HepG2 (cell line): ENCODE data around the gene CCDC106. TPM values are rescaled to one million over a fixed set of nuclear protein-coding genes. Genes with fewer than 3 reads are reported as not detected.

Source experiments
- ARID4A ChIP-seq: sonication (generic); formaldehyde crosslinking; IDR thresholded peaks from 2 replicates; pipeline ENCODE4 v1.5.0; 2020; ENCODE audit warnings: mild to moderate bottlenecking, missing genetic modification reagents, borderline replicate concordance
- ATM ChIP-seq: fragments of 450-650 bp; IDR thresholded peaks from 2 replicates; pipeline ENCODE4 v1.7.1; 2017; ENCODE audit warnings: mild to moderate bottlenecking, borderline replicate concordance
- DBP ChIP-seq: sonication (generic); formaldehyde crosslinking; IDR thresholded peaks from 2 replicates; pipeline ENCODE4 v1.4.0; 2020; ENCODE audit warnings: missing genetic modification reagents; ENCODE audit errors: not compliant biosample characterization
- FOXJ3 ChIP-seq: sonication (generic); formaldehyde crosslinking; IDR thresholded peaks from 2 replicates; pipeline ENCODE4 v1.4.0; 2020; ENCODE audit warnings: missing genetic modification reagents, mild to moderate bottlenecking, borderline replicate concordance
- GTF2F1 ChIP-seq: fragments of 150-350 bp; IDR thresholded peaks from 2 replicates; pipeline ENCODE4 v1.6.1; 2014; ENCODE audit warnings: low read length
- HHEX ChIP-seq: IDR thresholded peaks from 2 replicates; pipeline ENCODE4 v1.6.1; 2016; ENCODE audit warnings: control low read depth
- MTA3 ChIP-seq: sonication (generic); formaldehyde crosslinking; IDR thresholded peaks from 2 replicates; pipeline ENCODE4 v1.4.0; 2020; ENCODE audit warnings: missing genetic modification reagents
- NFYC ChIP-seq: IDR thresholded peaks from 2 replicates; pipeline ENCODE4 v1.6.1; 2016; ENCODE audit warnings: missing genetic modification reagents, missing compliant biosample characterization
- NR0B2 ChIP-seq: sonication (generic); formaldehyde crosslinking; IDR thresholded peaks from 2 replicates; pipeline ENCODE4 v1.4.0; 2020; ENCODE audit warnings: mild to moderate bottlenecking, missing genetic modification reagents
- SMAD3 ChIP-seq: sonication (generic); formaldehyde crosslinking; IDR thresholded peaks from 2 replicates; pipeline ENCODE4 v1.4.0; 2020; ENCODE audit warnings: missing genetic modification reagents
- SMARCC2 ChIP-seq: fragments of 450-650 bp; IDR thresholded peaks from 2 replicates; pipeline ENCODE4 v1.6.1; 2017; ENCODE audit warnings: antibody characterized with exemption, mild to moderate bottlenecking
- TBX3 ChIP-seq: fragments of 450-650 bp; IDR thresholded peaks from 2 replicates; pipeline ENCODE4 v1.6.1; 2017; ENCODE audit warnings: antibody characterized with exemption, mild to moderate bottlenecking, inconsistent platforms, borderline replicate concordance
- ZBTB42 ChIP-seq: sonication (generic); formaldehyde crosslinking; IDR thresholded peaks from 2 replicates; pipeline ENCODE4 v1.5.0; 2020; ENCODE audit warnings: mild to moderate bottlenecking, missing genetic modification reagents
- ZFP62 ChIP-seq: sonication (generic); formaldehyde crosslinking; IDR thresholded peaks from 2 replicates; pipeline ENCODE4 v1.4.0; 2020; ENCODE audit warnings: missing genetic modification reagents
- ZMYM2 ChIP-seq: sonication (generic); formaldehyde crosslinking; IDR thresholded peaks from 2 replicates; pipeline ENCODE4 v1.8.0; 2022; ENCODE audit warnings: mild to moderate bottlenecking, missing genetic modification reagents
- ZNF230 ChIP-seq: sonication (generic); formaldehyde crosslinking; IDR thresholded peaks from 2 replicates; pipeline ENCODE4 v1.4.0; 2020; ENCODE audit warnings: mild to moderate bottlenecking, missing genetic modification reagents
- ZNF235 ChIP-seq: sonication (generic); formaldehyde crosslinking; IDR thresholded peaks from 2 replicates; pipeline ENCODE4 v1.8.1; 2023; ENCODE audit warnings: mild to moderate bottlenecking, missing genetic modification reagents, borderline replicate concordance
- ZNF3 ChIP-seq: IDR thresholded peaks from 2 replicates; pipeline ENCODE4 v1.7.0; 2017; ENCODE audit warnings: inconsistent platforms
- ZNF329 ChIP-seq: sonication (generic); formaldehyde crosslinking; IDR thresholded peaks from 2 replicates; pipeline ENCODE4 v1.9.0; 2021; ENCODE audit warnings: low read depth, mild to moderate bottlenecking, missing genetic modification reagents
- ZNF430 ChIP-seq: sonication (generic); formaldehyde crosslinking; IDR thresholded peaks from 2 replicates; pipeline ENCODE4 v1.9.0; 2021; ENCODE audit warnings: mild to moderate bottlenecking, missing genetic modification reagents
- ZNF710 ChIP-seq: sonication (generic); formaldehyde crosslinking; IDR thresholded peaks from 2 replicates; pipeline ENCODE4 v1.5.0; 2020; ENCODE audit warnings: mild to moderate bottlenecking, missing genetic modification reagents, borderline replicate concordance
- ZNF780A ChIP-seq: sonication (generic); formaldehyde crosslinking; IDR thresholded peaks from 2 replicates; pipeline ENCODE4 v1.8.0; 2022; ENCODE audit warnings: mild to moderate bottlenecking, missing genetic modification reagents, moderate library complexity
- ZSCAN12 ChIP-seq: sonication (generic); formaldehyde crosslinking; IDR thresholded peaks from 2 replicates; pipeline ENCODE4 v1.9.0; 2021; ENCODE audit warnings: mild to moderate bottlenecking, missing genetic modification reagents
- polyA plus RNA-seq, 8 experiments: library from polyadenylated mRNA; depleted of rRNA in 3 of 8; stranded (reverse) in 7 of 8; unstranded in 1 of 8; fragments of >200 nt; fragmentation: Illumina TruSeq in 4 of 8; extraction: Trizol in 4 of 8; gene quantifications; 2 replicates each; pipeline versions ENCODE4 v1.2.1 to v1.2.3, GENCODE V29; 2011 to 2016; ENCODE audit warnings: low read depth in 4 of 8, missing spikeins in 1 of 8, mixed read lengths in 1 of 8; ENCODE audit not compliant: insufficient read depth in 1 of 8
- total RNA-seq, 5 experiments: library from RNA; depleted of rRNA; stranded (reverse); fragments of >200 nt; fragmentation: Illumina TruSeq; extraction: Trizol; gene quantifications; 2 replicates each; pipeline ENCODE4 v1.2.3, GENCODE V29; 2016; ENCODE audit warnings: low read depth in 1 of 5

The CCDC106 gene
- total and polyA plus RNA-seq, 2 of the 13 experiments (the other 11 are each of a cell fraction or from before 2014, with no cell fraction given), result 4.7 to 8.8 TPM

GRCh38 chr19:55655648-55656040 lies 7.6 kb downstream of the CCDC106 start (continued):
- TF ChIP-seq ZNF3 (CRISPR knock-in tag), result no peak
- TF ChIP-seq ZNF710 (CRISPR knock-in tag), result no peak
- no peak for TF ChIP-seq TBX3
- no peak for TF ChIP-seq GTF2F1
- peak; percentile 29; the same call in 1 of the 2 replicates for TF ChIP-seq FOXJ3 (CRISPR knock-in tag)
- no peak for TF ChIP-seq ZNF235 (CRISPR knock-in tag)
- TF ChIP-seq SMAD3 (CRISPR knock-in tag), result no peak
- no peak for TF ChIP-seq ZFP62 (CRISPR knock-in tag)
- TF ChIP-seq HHEX (CRISPR knock-in tag), result no peak
- no peak for TF ChIP-seq NFYC (CRISPR knock-in tag)
- TF ChIP-seq ZNF780A (CRISPR knock-in tag), result 0 out of 2 replicates have a peak, but pooled peaks have one; percentile 4
- TF ChIP-seq ZNF329 (CRISPR knock-in tag), result no peak
- TF ChIP-seq ARID4A (CRISPR knock-in tag), result 0 out of 2 replicates have a peak, but pooled peaks have one; percentile 4
- TF ChIP-seq NR0B2 (CRISPR knock-in tag), result no peak
- TF ChIP-seq ZNF430 (CRISPR knock-in tag), result 0 out of 2 replicates have a peak, but pooled peaks have one; percentile 1
- TF ChIP-seq ZBTB42 (CRISPR knock-in tag), result no peak
- TF ChIP-seq DBP (CRISPR knock-in tag), result no peak
- TF ChIP-seq ZMYM2 (CRISPR knock-in tag), result no peak
- TF ChIP-seq ATM, result no peak
- TF ChIP-seq ZSCAN12 (CRISPR knock-in tag), result no peak
- TF ChIP-seq SMARCC2, result no peak
- TF ChIP-seq ZNF230, result no peak
- TF ChIP-seq MTA3 (CRISPR knock-in tag), result no peak
